Measurements from ENCODE around the gene ADM5.

Gene ADM5

GRCh38 chr19:49660338-49660961, 28.9 kb upstream of the ADM5 start:
- Histone ChIP-seq H3K4me3 (no peak overlapping the region), H3K27ac (no peak overlapping the region)
- no peak for DNase-seq (ENCODE audit: low spot score)
- no peak for TF ChIP-seq CTCF (IDR thresholded peaks at IDR 0.05)

- no peak overlapping the region for H3K27ac ChIP-seq
These were observed 27.4 kb upstream of the ADM5 start for GRCh38 chr19:49662011-49662410.

GRCh38 chr19:49663224-49663623, 26.2 kb upstream of the ADM5 start:
- no peak overlapping the region for H3K27ac ChIP-seq
- no peak overlapping the region for H3K4me3 ChIP-seq
- no peak for TF ChIP-seq CTCF (IDR thresholded peaks at IDR 0.05)
- DNase-seq (ENCODE audit: low spot score) = no peak

More at GRCh38 chr19:49662011-49662410, 27.4 kb upstream of the ADM5 start:
- DNase-seq (ENCODE audit: low spot score) = no peak
- TF ChIP-seq CTCF (IDR thresholded peaks at IDR 0.05) = no peak
- no peak overlapping the region for H3K4me3 ChIP-seq

- Histone ChIP-seq H3K4me3 (peak overlapping the region; percentile 95), H3K27ac (peak overlapping the region; percentile 75 to 98)
- TF ChIP-seq CTCF (IDR thresholded peaks at IDR 0.05) = no peak
- peak; percentile 92 for DNase-seq (ENCODE audit: low spot score)
These were observed 25.0 kb upstream of the ADM5 start for GRCh38 chr19:49664171-49665035.

GRCh38 chr19:49665036-49665350, 24.4 kb upstream of the ADM5 start:
- DNase-seq (ENCODE audit: low spot score) = no peak
- no peak for TF ChIP-seq CTCF (IDR thresholded peaks at IDR 0.05)
- H3K4me3 ChIP-seq = peak overlapping the region; percentile 95

GRCh38 chr19:49665351-49666119, 23.9 kb upstream of the ADM5 start, which contains the start of the genes BCL2L12 and IRF3:
Gene BCL2L12, plus strand, starts transcription at chr19:49665933. Its CDS starts 760 bp downstream, at chr19:49666693.
Gene IRF3, minus strand, starts transcription at chr19:49665857. Its CDS starts 1,019 bp downstream, at chr19:49664838.
- peak within 1 kb of the TSS; percentile 95 for H3K4me3 ChIP-seq
- peak within 1 kb of the TSS; percentile 75 to 98 for H3K27ac ChIP-seq
- peak; percentile 98 for DNase-seq (ENCODE audit: low spot score)
- TF ChIP-seq CTCF (IDR thresholded peaks at IDR 0.05) = no peak

More at GRCh38 chr19:49665036-49665350, 24.4 kb upstream of the ADM5 start:
- H3K27ac ChIP-seq = peak overlapping the region; percentile 75 to 98
